Cardiac fibroblast (primary cell): Measurements from ENCODE around the gene PODXL.

Experiments used
- DNase-seq, 2 donors: peaks; one replicate each; pipeline versions ENCODE4 v3.0.0 to v3.0.0-alpha.2; 2010; ENCODE audit warnings: low read depth in 2 of 2
- H3K4me3 ChIP-seq, 2 donors: replicated peaks in 1 of 2; 1 replicate in 1 of 2; 2 replicates in 1 of 2; pipeline ENCODE4 v1.5.1; 2011; ENCODE audit warnings: low read depth in 2 of 2, low read length in 2 of 2, mild to moderate bottlenecking in 2 of 2, moderate library complexity in 1 of 2
- CTCF ChIP-seq: IDR thresholded peaks from one replicate; pipeline ENCODE4 v1.5.1; 2011; ENCODE audit warnings: low read depth, mild to moderate bottlenecking, low read length, inconsistent platforms

PODXL gene

GRCh38 chr7:131498237-131498885, 58.1 kb downstream of the PODXL start:
- H3K4me3 ChIP-seq = no peak overlapping the region
- no peak for TF ChIP-seq CTCF
- DNase-seq = peak in 1 of 2 donors; percentile 24

GRCh38 chr7:131497454-131497853, 59.0 kb downstream of the PODXL start:
- H3K4me3 ChIP-seq = no peak overlapping the region
- no peak for TF ChIP-seq CTCF
- no peak for DNase-seq

GRCh38 chr7:131495669-131496498, 60.5 kb downstream of the PODXL start:
- no peak for TF ChIP-seq CTCF
- no peak for DNase-seq
- no peak overlapping the region for H3K4me3 ChIP-seq

- no peak for TF ChIP-seq CTCF
- no peak for DNase-seq
- no peak overlapping the region for H3K4me3 ChIP-seq
Observed at GRCh38 chr7:131494182-131494581, 62.2 kb downstream of the PODXL start.

- no peak overlapping the region for H3K4me3 ChIP-seq
- DNase-seq = no peak
- no peak for TF ChIP-seq CTCF
Observed at GRCh38 chr7:131493581-131493980, 62.8 kb downstream of the PODXL start.

- TF ChIP-seq CTCF = no peak
Observed at GRCh38 chr7:131493081-131493480, 63.3 kb downstream of the PODXL start.

More at GRCh38 chr7:131493081-131493480, 63.3 kb downstream of the PODXL start:
- DNase-seq = no peak
- no peak overlapping the region for H3K4me3 ChIP-seq
